ENCODE data around the gene BCAR3.

Gene BCAR3

GRCh38 chr1:93636712-93637111 lies 44.9 kb downstream of the BCAR3 start:
- DNase-seq (ENCODE audit: low spot score) = no peak

GRCh38 chr1:93635614-93636543 lies 45.8 kb downstream of the BCAR3 start:
- no peak for DNase-seq (ENCODE audit: low spot score)

GRCh38 chr1:93633313-93633712 lies 48.3 kb downstream of the BCAR3 start:
- no peak for DNase-seq (ENCODE audit: low spot score)

DNA sequence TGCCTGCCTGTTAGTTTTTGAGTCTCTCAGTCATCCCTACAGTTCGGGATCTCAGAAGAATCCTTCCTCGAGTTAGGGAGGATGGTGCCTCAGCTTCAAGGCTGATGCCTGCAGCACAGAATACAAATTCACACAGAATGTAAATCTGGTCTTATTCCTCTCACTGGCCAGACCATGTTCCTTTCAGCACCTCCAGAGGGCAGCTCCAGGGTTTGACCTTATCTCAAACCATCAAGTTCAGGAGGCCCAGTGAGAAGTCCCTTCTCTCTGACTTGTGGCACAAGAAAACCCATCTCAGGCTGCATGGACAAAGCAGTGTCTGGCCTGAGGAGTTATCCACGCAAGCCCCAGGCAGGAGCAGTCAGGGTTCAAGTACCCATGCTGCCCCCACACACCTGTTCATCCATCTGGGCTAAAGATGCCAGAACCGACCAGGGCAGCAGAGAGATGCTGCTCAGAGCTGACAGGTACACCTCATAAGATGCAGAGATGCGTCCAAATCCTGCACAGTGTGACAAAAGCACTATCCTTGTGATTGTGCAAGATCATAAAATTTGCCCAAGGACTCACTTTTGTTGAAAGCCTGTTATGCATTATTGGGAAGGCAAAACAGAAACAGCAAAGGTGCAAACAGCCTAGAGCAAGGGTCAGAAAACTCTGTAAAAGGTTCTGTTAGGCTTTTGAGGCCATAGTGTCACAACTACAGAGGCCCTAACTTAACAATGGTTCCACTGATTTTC lies 49.8 kb downstream of the BCAR3 start:
- DNase-seq (ENCODE audit: low spot score) = peak; percentile 35

GRCh38 chr1:93630168-93630567 lies 51.5 kb downstream of the BCAR3 start:
- no peak for DNase-seq (ENCODE audit: low spot score)

- peak; percentile 81 for DNase-seq (ENCODE audit: low spot score)
These were observed 52.3 kb downstream of the BCAR3 start for GRCh38 chr1:93629101-93630059.

DNA sequence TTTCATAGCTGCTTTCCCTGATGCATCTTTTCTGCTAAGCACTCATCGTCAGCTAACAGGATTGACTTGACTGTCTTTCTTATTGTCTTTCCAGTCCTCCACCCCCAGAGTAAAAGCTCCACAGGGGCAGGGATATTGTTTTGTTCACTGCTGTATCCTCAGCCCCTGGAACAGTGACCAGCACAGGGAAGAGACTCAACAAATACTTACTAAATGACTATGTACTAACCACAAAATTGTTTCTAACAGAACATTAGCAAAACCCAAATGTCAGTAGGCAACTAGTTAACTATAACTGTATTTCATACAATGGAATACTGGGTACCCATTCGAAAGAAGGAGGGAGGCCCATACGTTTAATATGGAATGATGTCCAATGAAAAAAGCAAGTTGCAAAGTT lies 53.0 kb downstream of the BCAR3 start:
- no peak for DNase-seq (ENCODE audit: low spot score)

DNA sequence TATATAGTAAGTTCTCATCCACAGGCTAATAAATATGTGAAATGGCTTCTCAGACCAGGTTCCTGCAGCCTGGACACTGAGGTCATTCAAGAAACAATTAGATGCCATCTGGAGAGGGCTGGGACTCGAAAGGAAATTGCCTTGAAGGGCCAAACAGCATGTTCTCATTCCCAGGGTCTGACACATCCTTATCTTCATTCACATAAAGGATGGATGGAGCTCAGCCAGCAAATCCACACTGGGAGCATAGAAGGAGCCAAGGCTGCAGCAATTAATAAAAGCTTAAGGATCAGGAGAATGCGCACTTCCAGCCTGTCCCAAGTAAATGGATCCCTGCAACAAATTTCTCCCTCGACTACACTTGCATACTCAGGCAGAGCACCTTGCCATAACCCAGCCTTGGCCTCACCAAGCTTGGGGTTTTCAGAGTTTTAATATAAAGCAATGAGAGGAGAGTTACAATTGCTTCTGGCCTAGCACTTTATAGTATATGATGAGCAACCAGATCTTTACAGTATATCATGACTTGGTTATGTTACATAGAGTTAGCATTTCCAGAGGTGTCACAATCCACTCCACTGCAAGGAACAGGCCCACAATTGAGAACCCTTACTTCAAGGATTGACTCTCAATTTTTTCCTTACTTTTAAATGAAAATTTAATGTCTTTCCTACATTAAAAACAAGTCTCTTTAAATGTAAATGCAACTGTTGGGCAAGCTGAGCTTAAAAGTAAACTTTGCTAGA lies 55.9 kb downstream of the BCAR3 start:
- DNase-seq (ENCODE audit: low spot score) = no peak

DNA sequence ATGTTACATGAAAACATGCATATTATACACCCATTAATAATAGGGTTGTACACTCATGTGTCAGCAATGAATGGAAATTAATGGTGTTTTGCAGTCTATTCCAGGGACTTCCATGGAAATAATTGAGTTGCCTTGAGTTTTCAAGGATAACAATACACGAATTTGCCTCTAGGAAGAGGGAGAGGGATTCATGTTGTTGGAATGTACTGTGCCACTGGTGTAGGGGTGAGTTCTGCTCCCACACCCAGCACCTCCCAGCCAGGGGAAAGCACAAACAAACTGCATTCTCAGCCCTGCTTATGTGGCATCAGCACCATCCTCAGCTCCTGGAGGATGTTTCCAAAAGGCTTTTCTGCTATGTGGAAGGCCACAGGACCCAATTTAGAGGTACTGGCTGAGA lies 57.8 kb downstream of the BCAR3 start:
- no peak for DNase-seq (ENCODE audit: low spot score)

DNA sequence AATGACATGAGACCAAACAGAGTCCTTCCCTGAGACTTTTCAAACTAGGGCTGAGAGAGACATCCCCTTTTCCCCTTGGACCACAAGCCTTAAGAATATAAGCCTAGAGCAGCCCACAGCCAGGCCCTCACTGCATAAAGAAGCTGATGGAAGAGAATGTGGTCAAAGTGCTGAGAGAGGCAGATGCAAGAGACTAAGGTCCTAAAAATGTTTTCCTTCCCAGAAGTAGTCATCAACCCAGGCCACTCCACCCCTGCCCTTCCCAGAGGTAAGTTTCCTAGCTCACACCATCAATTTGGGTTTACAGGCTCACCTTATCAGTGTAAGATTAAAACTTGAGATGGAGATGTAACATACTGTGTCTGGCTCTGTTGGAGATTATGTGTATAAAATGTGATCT lies 58.2 kb downstream of the BCAR3 start:
- DNase-seq (ENCODE audit: low spot score) = no peak

GRCh38 chr1:93621246-93621645 lies 60.4 kb downstream of the BCAR3 start:
- no peak for DNase-seq (ENCODE audit: low spot score)

GRCh38 chr1:93620841-93621210 lies 60.8 kb downstream of the BCAR3 start:
- DNase-seq (ENCODE audit: low spot score) = no peak

DNA sequence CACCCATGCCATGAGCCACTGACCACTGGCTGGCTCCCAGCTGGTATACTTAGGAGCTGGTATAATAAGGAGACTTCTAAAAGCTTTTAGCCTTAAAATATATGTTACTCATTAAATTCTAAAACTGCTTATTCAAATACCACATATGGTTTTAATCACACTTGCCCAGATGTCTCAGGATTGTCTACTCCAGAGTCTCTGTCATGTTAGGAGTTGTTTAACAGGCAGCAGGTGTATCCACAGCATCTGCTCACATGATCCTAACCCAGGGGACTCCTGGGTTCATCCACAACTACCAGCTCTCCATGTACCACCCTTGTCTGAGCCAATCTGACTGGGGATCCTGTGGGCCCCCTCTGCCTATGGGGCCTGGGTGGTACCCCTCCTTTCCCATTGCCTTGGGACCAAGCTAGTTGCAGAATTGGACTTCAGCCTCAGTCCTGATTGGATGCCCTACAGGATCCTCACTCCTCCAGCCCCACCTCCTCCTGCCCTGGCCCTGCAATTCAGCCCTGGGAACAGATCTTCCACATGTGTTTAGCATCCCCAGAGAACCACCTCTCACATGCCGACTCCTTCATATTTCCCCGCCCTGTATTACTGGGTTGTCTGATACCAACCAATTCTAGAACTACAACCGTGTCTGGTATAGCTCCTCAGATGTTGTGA lies 61.3 kb downstream of the BCAR3 start:
- DNase-seq (ENCODE audit: low spot score) = no peak

- no peak for DNase-seq (ENCODE audit: low spot score)
These were observed 62.0 kb downstream of the BCAR3 start for GRCh38 chr1:93619507-93620171.

DNA sequence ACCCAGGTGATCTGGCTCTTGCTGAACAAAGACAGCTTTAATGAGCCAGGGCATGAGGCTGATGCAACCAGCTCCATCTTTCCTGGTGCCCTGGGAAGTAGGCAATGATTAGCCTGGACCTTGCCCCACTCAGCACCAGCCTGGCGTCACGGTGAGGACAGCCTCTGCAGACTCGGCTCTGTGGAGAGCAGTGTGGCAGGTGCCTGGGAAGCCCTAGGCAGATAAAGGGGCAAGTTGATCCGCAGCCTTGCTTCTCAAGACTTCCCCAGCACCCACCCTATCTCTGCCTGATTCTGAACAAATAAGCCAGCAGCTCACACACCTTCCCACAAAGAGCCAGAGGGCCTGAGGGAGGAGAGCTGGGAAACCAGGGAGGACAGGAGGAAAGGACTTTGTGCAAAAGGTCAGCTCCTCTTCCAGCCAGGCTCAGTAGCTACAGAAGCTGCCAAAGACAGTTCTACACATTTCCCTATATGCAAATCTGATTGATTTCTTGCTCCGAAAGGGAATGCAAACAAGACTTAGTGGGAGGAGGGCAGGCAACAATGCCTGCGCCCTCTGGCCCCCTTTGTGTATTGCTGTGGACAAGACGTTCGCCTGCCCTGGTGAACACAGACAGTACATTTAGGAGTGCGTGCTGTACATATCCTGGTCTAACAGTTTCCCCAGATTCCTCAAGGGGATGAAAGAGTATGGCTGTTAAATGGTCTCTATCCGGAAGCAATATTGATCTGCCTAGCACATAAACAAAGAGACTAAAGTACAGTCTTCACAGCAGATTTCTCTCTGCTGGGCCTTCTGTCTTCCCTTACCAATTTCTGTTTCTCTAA lies 63.8 kb downstream of the BCAR3 start:
- DNase-seq (ENCODE audit: low spot score) = no peak

DNA sequence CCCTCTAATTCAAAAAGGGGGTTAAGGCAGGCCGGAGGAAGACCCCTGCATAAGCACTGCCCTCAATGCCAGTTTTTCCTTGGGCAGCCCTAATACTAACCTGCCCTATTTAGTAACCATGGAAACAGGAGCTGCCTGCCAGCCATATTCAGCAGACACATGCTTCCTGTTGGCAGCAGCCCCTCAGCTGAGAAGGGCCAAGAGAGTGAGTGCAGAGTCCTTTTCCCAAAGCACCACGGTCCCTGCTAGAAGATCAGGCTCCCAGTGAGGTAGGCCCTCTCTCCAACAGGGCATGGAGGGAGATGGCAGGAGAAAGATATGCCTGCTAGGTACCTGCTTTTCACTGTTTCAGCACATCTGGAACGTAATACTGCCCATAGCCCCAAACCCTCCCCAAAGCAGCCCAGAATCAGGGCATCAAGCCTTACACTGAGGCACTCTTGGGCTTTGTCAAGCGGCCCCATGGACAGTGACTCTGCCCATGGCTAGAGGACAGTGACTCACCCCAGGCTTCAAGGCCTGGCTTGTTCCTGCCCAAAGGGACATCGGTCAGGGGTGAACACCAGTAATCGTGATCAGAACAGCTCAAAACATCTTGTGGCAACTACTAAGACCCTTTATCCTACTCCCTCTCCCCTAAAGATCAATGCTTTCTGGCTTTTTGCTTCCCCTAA lies 64.5 kb downstream of the BCAR3 start:
- DNase-seq (ENCODE audit: low spot score) = no peak

DNA sequence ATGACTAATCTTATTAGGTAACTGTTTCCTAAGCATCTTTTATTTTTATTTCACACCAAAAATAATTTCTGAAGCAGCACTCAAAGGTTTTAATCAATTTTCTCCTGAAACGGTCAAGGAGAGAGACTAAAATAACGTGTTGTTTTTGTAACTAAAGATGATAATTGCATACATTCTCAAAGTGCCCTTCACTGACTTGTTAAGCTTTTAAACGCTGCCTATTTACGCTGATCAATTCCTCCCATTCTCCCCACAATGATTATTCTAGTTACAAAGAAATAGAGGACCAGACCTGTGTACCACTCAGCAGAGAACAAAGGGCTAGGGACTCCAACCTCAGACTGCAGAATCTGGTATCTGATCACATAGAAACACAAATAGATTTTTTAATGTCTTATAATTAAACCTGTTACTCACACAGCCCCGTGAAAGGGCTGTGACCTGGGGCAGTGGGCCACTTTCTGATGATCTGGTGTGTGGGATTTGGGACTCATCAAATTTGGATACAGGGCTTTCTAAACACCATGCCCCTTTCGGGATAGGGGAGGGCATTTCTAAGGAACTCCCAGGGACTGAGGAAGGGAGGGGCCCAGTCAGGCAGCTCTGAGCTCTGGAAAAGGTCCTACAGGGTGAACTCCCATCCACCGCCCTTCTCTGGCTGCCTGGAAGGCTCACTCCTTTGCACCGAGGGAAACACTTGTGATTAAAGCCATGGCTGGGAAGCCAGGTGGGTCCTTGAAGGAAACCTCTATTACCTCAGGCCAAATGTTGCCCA lies 65.2 kb downstream of the BCAR3 start:
- no peak for DNase-seq (ENCODE audit: low spot score)

DNA sequence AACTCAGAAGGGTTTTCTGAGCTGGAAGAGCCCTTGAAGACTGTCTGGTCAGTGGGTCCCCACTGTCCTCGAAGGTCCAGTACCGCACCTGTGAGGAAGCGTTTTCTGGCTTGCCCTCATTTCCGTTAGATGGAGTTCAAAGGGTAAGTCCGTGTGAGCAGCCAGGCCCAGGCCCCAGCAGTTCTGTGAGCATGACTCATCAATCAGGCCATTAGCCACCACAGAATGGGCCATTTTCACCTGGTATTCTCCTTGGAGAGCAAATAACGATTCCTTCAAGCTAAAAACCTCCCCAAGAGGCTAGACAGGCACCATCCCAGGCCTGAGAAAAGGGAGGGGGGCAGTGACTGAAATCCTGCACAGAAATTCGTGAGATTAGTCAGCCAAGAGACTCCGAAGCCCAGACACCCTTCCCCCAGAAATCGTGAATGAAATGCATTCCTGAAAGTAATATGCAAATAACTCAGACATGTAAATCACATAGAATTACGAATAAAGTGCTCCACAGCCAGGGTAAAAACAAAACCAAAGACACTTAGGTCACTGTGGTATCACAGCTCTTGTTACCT lies 66.0 kb downstream of the BCAR3 start:
- no peak for DNase-seq (ENCODE audit: low spot score)
